EH (cell line): ENCODE results near the gene SLC5A12.

Experiments used
- DNase-seq: peaks from one replicate; pipeline ENCODE4 v3.0.0-alpha.2; 2015; ENCODE audit warnings: low read depth

The SLC5A12 gene

DNA sequence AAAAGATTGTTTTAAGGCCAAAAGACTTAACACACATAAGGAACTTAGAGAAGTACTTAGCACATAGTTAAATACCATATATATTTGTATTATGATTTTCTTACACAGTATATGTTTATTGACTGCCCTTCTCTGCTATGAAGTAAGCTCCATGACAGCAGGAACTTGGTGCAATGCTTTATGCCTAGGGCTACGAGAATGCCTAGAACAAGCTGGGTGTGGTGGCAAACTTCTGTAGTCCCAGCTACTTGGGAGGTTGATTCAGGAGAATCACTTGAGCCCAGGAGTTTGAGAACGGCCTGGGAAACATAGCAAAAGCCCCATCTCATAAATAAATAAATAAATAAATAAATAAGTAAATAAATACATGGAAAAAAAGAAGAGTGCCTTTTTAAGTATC, 1.9 kb downstream of the SLC5A12 start:
- DNase-seq = no peak

GRCh38 chr11:26719289-26719973, 2.4 kb downstream of the SLC5A12 start:
- DNase-seq = no peak

GRCh38 chr11:26717771-26718170, 4.1 kb downstream of the SLC5A12 start:
- no peak for DNase-seq

- DNase-seq = no peak
Observed at GRCh38 chr11:26715133-26715532, 6.7 kb downstream of the SLC5A12 start.

DNA sequence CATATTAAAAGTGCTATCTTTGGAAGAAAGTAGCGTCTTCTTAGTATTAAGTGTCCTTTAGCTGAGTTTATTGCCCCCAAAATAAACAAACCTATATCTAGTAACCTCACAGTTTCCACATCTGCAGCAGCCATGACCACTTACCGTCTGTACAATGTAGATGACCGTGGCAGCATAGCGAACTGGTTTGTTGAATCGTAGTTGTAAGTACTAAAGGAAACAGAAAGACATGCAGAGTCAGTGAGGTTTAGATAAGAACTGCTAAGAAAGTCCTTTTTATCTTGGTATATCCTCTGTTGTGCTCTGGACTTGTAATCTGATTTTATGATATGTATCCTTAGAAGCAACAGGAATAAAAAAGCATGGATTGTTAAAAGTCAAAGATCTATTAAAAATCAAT, 9.4 kb downstream of the SLC5A12 start:
- no peak for DNase-seq

DNA sequence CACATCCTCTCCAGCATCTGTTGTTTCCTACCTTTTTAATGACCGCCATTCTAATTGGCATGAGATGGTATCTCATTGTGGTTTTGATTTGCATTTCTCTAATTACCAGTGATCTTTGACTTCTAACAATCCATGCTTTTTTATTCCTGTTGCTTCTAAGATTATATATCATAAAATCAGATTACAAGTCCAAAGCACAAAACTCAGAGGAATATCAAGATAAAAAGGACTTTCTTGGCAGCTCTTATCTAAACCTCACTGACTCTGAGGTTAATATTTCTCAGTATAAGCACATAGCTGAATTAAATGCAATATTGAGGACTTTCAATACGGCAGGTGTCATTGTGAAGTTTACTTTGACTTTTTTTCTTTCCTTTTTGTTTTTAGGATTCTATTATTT, 11.4 kb downstream of the SLC5A12 start:
- no peak for DNase-seq

- DNase-seq = no peak
Observed at GRCh38 chr11:26708736-26709456, 13.0 kb downstream of the SLC5A12 start.

DNA sequence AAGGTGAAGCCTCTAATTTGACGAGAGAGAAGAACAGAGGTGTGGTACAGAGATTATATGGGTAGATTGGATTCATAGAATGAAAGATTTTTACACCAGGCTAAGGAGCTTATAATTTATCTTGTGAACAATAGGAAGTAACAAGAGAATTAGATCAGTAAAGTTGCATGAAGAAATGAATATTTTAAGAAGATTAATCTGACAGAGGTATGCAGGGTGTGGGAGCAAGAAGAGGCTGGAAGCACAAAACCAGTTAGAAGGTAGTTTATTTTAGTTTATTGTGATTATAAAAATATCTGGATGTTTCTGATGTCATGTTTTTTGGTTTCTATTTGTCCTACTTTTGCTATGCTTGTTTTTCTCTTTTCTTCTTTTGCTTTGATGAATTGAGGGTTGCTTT, 15.7 kb downstream of the SLC5A12 start:
- DNase-seq = no peak

GRCh38 chr11:26704249-26704648, 17.6 kb downstream of the SLC5A12 start:
- no peak for DNase-seq

DNA sequence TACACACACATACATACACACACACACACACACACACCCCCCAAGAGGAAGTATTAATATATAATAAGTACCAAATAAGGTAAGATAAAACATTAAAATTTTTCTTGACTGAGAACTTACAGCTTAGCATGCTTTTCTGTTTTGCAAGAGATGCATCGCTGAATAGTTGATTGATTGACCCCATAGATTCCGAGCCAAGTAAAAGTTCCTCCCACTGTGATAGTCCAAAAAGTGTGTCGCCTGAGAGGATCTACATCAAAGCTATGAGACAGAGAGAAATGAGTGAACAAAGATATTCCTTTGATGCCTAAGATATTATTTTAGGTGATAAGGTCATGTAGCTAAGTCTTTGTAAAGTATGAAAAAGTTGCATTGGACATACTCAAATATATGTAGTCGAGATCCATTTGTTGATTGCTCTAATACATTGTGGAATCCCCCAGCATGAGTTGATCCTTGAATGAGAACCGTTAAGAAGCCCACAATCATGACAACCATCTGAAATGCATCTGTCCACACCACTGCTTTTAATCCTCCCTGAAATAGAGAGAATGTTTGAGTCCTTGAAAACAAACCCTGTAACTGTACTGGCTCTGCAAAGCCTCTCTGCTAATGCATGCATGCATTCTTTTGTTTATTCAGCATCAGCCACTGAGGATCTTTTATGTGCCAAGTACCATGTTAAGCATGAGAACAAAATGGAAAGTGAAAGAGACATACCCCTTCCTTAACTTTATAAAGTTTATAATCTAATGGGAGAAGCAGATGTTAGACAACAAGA, 18.3 kb downstream of the SLC5A12 start:
- DNase-seq = no peak

- no peak for DNase-seq
Observed at GRCh38 chr11:26702406-26702805, 19.5 kb downstream of the SLC5A12 start.

DNA sequence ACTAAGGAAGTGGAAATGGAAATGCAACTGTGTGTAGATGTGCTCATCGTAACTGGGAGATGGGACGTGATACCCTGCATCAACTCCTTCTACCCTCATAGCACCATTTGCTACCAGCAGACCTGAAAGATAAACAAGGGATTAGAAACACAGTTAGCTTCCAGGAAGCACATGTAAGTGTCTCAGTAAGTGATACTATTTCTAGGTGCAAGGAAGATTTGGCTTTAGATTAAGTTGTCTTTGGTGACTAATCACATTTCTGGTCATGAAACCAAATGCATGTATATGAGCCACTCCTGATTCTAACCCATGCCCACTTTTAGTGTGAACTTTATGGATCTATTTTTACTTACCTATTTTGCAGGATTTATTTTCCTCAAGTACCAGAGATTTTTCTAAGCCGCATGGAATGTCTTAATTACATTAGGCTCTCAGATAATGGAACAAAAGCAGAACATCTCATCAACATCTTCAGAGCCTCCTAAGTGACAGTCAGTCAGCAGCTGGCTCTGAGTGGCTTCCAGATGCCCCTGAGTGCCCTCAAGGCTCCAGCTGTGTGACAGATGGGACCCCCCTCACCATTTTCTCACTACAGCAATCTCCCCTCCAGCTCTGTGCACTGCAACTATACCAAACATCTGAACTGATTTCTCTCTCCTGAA, 21.2 kb downstream of the SLC5A12 start:
- no peak for DNase-seq

- DNase-seq = no peak
Observed at GRCh38 chr11:26698224-26698623, 23.6 kb downstream of the SLC5A12 start.

- DNase-seq = no peak
Observed at GRCh38 chr11:26696330-26696729, 25.5 kb downstream of the SLC5A12 start.

- no peak for DNase-seq
Observed at GRCh38 chr11:26688701-26689100, 33.2 kb downstream of the SLC5A12 start.

DNA sequence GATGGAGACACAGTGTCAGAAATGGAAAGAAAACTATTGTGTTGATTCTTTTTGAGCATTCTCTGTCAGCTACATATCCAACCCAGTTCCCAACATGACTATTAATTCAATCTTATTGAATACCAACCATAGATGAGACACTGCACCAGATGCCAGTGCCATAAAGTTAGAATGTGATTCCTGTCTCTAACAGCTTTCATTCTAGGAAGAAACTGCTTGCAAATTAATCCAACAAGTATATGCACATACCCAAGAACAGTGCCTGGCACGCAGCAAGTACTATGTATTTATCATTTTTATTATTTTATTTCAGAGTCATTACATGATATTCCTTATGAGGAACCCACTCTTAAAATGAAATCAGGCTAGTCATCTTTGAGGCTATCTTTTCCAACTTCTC, 34.5 kb downstream of the SLC5A12 start:
- no peak for DNase-seq

- DNase-seq = no peak
Observed at GRCh38 chr11:26677566-26677965, 44.3 kb downstream of the SLC5A12 start.

DNA sequence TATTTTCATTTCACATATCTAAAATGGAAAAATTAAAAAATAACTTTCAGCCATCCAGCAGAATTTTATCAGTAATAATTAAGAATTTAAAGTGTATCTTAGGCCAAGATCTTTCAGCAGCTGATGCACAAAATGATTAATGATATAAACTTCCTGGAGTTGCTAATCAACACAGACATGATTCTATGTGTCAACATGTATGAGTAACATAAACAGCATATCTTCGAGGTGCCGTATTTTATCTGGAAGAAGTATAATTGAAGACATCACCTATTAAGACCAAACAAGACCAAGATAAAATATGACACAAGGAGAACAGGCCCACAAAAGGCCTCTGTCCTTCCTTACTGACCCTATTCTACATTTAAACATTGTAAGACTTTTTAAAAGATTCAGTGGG, 45.2 kb downstream of the SLC5A12 start:
- no peak for DNase-seq

DNA sequence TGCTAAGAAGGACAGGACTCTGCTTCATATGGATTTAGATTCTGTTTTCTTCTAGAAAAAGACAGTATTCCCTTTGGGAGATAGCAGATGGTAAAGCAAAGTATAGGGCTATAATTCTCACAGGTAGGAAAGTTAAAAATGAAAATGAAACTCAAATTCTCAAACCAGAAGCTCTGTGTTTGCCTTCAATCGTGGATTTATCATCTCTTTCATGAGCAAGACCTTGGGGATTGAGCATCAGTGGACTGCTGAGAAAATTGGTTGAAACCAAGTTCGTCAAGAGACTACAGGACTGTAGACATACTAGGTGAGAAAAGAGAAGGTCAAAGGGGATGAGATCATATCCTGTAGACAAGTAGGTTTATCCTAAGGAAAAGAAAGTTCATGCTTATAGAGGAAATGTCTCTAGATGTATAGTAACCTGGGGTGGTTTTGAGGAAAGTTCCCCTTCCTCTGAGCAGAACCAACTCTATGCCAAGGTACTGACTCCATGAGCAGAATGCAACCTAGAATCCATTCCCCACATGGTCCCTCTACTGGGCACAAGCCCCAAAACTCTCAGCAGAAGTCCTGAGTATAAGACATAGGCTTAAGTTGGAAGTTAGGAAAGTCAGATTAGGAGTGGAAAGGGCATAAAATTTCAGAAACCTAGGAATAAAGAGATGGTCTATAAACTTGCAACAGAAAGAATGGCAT, 46.5 kb downstream of the SLC5A12 start:
- DNase-seq = no peak

DNA sequence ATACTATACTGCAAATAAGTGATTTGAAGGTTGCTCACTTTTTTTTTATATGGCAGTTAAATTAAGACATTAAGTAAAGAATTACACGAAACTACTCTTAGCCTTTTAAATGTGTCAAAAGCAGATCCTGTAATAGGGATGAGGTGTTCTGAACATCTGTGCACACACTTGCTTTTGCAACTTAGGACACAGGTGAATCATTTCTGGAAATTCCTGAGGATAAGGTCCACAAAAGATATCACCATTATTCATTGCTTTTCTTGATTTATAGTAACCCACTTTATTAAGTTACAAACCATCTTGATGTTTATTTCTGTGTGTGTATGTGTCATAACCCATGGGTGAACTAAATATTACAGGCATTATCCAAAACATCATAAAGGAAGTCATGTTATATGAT, 55.9 kb downstream of the SLC5A12 start:
- DNase-seq = no peak

DNA sequence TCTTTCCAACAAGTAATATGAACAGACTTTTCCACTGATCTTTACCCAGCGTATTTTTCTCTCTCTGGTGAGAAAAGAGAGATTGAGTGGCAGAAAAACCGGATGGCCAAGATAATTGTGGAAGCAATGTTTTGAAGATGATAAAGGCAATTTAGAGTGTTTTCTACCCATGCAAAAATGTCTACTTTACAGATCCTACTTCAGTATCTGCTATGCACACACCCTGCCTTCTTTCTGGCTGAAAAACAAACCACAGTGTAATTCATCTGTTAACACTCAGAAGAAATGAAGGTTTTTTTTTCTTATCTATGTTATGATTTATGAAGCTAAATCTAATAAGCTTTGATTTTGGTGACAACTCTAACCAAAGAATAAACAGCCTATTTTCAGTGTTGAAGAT, 56.8 kb downstream of the SLC5A12 start:
- no peak for DNase-seq

DNA sequence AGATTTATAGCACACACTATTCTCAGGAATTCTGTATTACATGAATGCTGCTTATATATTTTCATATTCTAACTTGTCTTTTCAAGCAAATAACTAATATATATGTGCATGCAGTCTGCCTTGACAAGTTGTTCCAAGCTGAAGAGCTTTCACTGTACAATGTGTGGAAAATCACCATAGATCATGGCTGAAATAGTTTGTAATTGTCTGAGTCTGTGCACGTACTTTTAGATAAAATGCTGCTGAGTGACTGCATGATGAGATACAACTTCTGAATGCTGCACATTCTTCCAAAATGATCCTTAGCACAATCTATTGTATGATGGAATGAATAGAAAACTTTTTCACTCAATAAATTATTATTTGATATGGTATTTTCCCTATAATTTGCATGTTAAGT, 58.9 kb downstream of the SLC5A12 start:
- DNase-seq = no peak
